Measurements from ENCODE around the gene PRELID3B. TPM values are rescaled to one million over a fixed set of nuclear protein-coding genes. Genes with fewer than 3 reads are reported as not detected.

The PRELID3B gene
- total and polyA plus RNA-seq, 2 of the 13 experiments (the other 11 are each of a cell fraction or from before 2014, with no cell fraction given), result 23.3 to 42.6 TPM

- no peak for TF ChIP-seq ETS1 (CRISPR knock-in tag; IDR thresholded peaks at IDR 0.05)
- no peak for TF ChIP-seq HOXA7 (CRISPR knock-in tag; IDR thresholded peaks at IDR 0.05)
- no peak for TF ChIP-seq SATB2 (CRISPR knock-in tag; IDR thresholded peaks at IDR 0.05)
- no peak; the same call in 1 of the 2 replicates for TF ChIP-seq HDAC2 (CRISPR knock-in tag; IDR thresholded peaks at IDR 0.05)
- TF ChIP-seq ZNF121 (CRISPR knock-in tag; IDR thresholded peaks at IDR 0.05), result no peak
- TF ChIP-seq FOXA1 (IDR thresholded peaks at IDR 0.05), result no peak
- TF ChIP-seq FOXA1 (CRISPR knock-in tag; IDR thresholded peaks at IDR 0.05), result no peak
- TF ChIP-seq ZSCAN12 (CRISPR knock-in tag; IDR thresholded peaks at IDR 0.05), result no peak
- TF ChIP-seq HOXA3 (CRISPR knock-in tag; IDR thresholded peaks at IDR 0.05), result no peak
- no peak for TF ChIP-seq DNMT1 (CRISPR knock-in tag; IDR thresholded peaks at IDR 0.05)
- TF ChIP-seq, protein P1, sequence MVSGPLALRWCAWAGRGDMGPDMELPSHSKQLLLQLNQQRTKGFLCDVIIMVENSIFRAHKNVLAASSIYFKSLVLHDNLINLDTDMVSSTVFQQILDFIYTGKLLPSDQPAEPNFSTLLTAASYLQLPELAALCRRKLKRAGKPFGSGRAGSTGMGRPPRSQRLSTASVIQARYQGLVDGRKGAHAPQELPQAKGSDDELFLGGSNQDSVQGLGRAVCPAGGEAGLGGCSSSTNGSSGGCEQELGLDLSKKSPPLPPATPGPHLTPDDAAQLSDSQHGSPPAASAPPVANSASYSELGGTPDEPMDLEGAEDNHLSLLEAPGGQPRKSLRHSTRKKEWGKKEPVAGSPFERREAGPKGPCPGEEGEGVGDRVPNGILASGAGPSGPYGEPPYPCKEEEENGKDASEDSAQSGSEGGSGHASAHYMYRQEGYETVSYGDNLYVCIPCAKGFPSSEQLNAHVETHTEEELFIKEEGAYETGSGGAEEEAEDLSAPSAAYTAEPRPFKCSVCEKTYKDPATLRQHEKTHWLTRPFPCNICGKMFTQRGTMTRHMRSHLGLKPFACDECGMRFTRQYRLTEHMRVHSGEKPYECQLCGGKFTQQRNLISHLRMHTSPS (CRISPR knock-in tag; IDR thresholded peaks at IDR 0.05; ENCODE audit: low read depth), result peak; percentile 25; the same call in 1 of the 2 replicates
- TF ChIP-seq ZNF512B (CRISPR knock-in tag; IDR thresholded peaks at IDR 0.05; ENCODE audit: borderline replicate concordance), result no peak
- TF ChIP-seq ELF4 (CRISPR knock-in tag; IDR thresholded peaks at IDR 0.05; ENCODE audit: borderline replicate concordance), result no peak
- no peak for TF ChIP-seq ELF3 (CRISPR knock-in tag; IDR thresholded peaks at IDR 0.05)
- no peak for TF ChIP-seq ZNF670 (CRISPR knock-in tag; IDR thresholded peaks at IDR 0.05; ENCODE audit: borderline replicate concordance)
- TF ChIP-seq ZNF567 (CRISPR knock-in tag; IDR thresholded peaks at IDR 0.05; ENCODE audit: borderline replicate concordance), result no peak
- no peak for TF ChIP-seq CERS6 (CRISPR knock-in tag; IDR thresholded peaks at IDR 0.05)
- TF ChIP-seq ZNF790 (CRISPR knock-in tag; IDR thresholded peaks at IDR 0.05; ENCODE audit: borderline replicate concordance), result no peak
- no peak for TF ChIP-seq ZSCAN20 (CRISPR knock-in tag; IDR thresholded peaks at IDR 0.05; ENCODE audit: borderline replicate concordance)
- TF ChIP-seq ZBTB33 (CRISPR knock-in tag; IDR thresholded peaks at IDR 0.05), result 0 out of 2 replicates have a peak, but pooled peaks have one; percentile 8
- TF ChIP-seq FOXO4 (CRISPR knock-in tag; conservative IDR thresholded peaks at IDR 0.05), result no peak
These were observed 39.6 kb downstream of the PRELID3B start (continued) for GRCh38 chr20:59002874-59003399.

Measured in HepG2 (cell line).